Activated naive CD4-positive, alpha-beta T cell treated with anti-CD3 and anti-CD28 coated beads, Interleukin-2, amount 50 U/mL, for 24 hours (primary cell): Measurements from ENCODE around the gene S100A11.
A peak's percentile ranks its signal among the peaks of the same experiment; 100 is the strongest.

ENCODE experiments used
- H3K27ac Mint-ChIP-seq: one replicate; pipeline ENCODE4 v1.8.0; 2021; ENCODE audit warnings: mild to moderate bottlenecking, mixed read lengths
- H3K27me3 Mint-ChIP-seq: one replicate; pipeline ENCODE4 v1.8.0; 2021; ENCODE audit warnings: mixed read lengths
- H3K36me3 Mint-ChIP-seq: one replicate; pipeline ENCODE4 v1.8.0; 2021; ENCODE audit warnings: mixed read lengths
- H3K4me1 Mint-ChIP-seq: one replicate; pipeline ENCODE4 v1.8.0; 2021; ENCODE audit warnings: mixed read lengths
- H3K4me3 Mint-ChIP-seq: one replicate; pipeline ENCODE4 v1.8.0; 2021; ENCODE audit warnings: mild to moderate bottlenecking, mixed read lengths
- H3K9me3 Mint-ChIP-seq: one replicate; pipeline ENCODE4 v1.8.0; 2021; ENCODE audit warnings: mixed read lengths

Gene S100A11

DNA sequence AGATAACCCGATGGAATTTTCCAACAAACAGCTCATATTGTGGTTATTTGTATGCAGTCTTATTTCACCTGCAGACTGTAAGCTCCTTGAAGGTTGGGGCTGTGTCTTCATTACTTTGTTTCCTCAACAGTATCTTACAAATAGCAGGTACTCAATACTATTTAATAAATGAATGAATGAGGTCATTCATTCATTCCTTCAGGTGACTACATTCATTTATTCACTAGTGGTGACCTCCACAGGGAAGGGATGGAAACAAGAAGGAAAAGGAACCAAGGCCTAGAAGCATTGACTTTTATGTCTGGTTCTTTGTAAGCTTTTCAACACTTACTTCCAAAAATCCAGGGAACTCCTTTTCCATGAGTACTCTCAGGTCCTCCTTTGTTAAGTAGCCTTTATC, 51.0 kb downstream of the S100A11 start:
- no peaks in the 10 kb centered on the region for H3K9me3 Mint-ChIP-seq
- H3K4me3 Mint-ChIP-seq, result no peak overlapping the region
- no peaks in the 10 kb centered on the region for H3K27me3 Mint-ChIP-seq
- peak overlapping the region; percentile 68 for H3K27ac Mint-ChIP-seq
- peaks cover 52% of the 10 kb centered on the region for H3K4me1 Mint-ChIP-seq
- peaks cover 14% of the 10 kb centered on the region for H3K36me3 Mint-ChIP-seq

DNA sequence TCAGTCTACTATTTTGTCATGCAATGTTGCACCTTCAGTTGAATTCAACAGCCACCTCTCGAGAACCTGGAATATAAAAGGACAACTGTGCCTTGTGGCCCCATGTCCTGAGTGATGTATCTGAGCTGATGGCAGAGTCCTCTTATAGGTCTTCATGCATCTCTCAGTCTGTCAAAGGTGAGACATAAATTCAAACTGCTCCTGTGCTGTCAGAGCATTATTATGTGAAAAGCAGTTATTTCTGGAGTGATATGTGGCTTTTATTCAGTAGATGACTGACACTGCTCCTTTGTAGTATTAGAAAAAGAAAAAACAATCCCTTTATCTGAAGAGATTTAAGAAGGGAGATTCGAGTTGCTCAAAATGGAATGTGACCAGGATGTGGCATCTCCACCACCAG, 51.5 kb downstream of the S100A11 start:
- Mint-ChIP-seq H3K4me3 (no peak overlapping the region), H3K9me3 (no peaks in the 10 kb centered on the region), H3K27me3 (no peaks in the 10 kb centered on the region), H3K4me1 (peaks cover 48% of the 10 kb centered on the region), H3K36me3 (peaks cover 14% of the 10 kb centered on the region), H3K27ac (peak overlapping the region; percentile 41)

DNA sequence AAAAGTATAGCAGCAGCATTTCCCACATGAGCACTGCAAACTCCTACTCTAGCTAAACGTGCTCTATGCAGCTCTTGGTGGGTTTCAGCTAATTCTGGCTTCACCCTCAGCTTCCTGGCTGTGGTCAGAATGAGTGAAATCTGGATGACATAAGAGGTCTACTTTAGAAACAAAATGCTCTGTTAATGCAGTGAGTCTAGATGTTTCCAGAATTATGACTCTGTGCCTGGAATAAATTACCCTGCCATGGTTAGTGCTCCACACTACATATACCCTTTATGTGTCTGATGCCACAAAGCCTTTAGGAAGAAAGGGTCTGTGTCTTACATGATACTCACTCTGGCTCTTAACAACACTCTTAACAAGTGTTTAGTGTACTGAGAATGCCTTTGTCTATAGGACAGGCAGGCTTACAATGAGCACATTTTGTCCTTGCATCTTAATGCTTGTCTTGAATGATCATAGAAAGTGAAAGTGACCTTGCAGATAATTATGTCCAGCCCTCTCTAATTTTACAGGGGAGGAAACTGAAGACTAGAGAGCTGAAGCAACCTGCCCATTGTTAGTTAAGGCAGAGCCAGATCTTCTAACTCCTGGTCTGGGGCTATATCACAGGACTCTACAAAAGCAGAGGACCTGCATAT, 52.4 kb downstream of the S100A11 start:
- H3K36me3 Mint-ChIP-seq, result peaks cover 14% of the 10 kb centered on the region
- peaks cover 39% of the 10 kb centered on the region for H3K4me1 Mint-ChIP-seq
- no peaks in the 10 kb centered on the region for H3K27me3 Mint-ChIP-seq
- peak overlapping the region; percentile 40 for H3K4me3 Mint-ChIP-seq
- peak overlapping the region; percentile 82 for H3K27ac Mint-ChIP-seq
- H3K9me3 Mint-ChIP-seq, result no peaks in the 10 kb centered on the region
